ENCODE results near the gene DGKB. TPM values are rescaled to one million over a fixed set of nuclear protein-coding genes. Genes with fewer than 3 reads are reported as not detected.

DGKB gene
- total RNA-seq, 2 experiments from 2014 or later = not detected

- Mint-ChIP-seq H3K4me3 (no peak overlapping the region), H3K27ac (no peak overlapping the region), H3K9me3 (no peaks in the 10 kb centered on the region), H3K4me1 (ENCODE audit: low read depth) (no peaks in the 10 kb centered on the region), H3K27me3 (no peaks in the 10 kb centered on the region), H3K36me3 (no peaks in the 10 kb centered on the region)
- POLR2A ChIA-PET = no interaction called here
- CTCF ChIA-PET = no interaction called here
- DNase-seq = no peak
- intact Hi-C loops (cut with micrococcal nuclease) = no loop called here
Measured at GRCh38 chr7:14805105-14805719, 97.3 kb downstream of the DGKB start.

- Mint-ChIP-seq H3K27ac (no peak overlapping the region), H3K4me1 (ENCODE audit: low read depth) (no peaks in the 10 kb centered on the region), H3K9me3 (no peaks in the 10 kb centered on the region), H3K36me3 (no peaks in the 10 kb centered on the region), H3K27me3 (no peaks in the 10 kb centered on the region), H3K4me3 (no peak overlapping the region)
- intact Hi-C loops (cut with micrococcal nuclease) = no loop called here
- POLR2A ChIA-PET = no interaction called here
- no peak for DNase-seq
- CTCF ChIA-PET = no interaction called here
Measured at GRCh38 chr7:14800664-14801063, 101.9 kb downstream of the DGKB start.

GRCh38 chr7:14793151-14793550 is 109.4 kb downstream of the DGKB start:
- DNase-seq = no peak
- CTCF ChIA-PET = no interaction called here
- Mint-ChIP-seq H3K27me3 (no peaks in the 10 kb centered on the region), H3K9me3 (no peaks in the 10 kb centered on the region), H3K27ac (no peak overlapping the region), H3K4me1 (ENCODE audit: low read depth) (no peaks in the 10 kb centered on the region), H3K4me3 (no peak overlapping the region), H3K36me3 (no peaks in the 10 kb centered on the region)
- intact Hi-C loops (cut with micrococcal nuclease) = no loop called here
- POLR2A ChIA-PET = no interaction called here

- no peaks in the 10 kb centered on the region for H3K27me3 Mint-ChIP-seq
- H3K9me3 Mint-ChIP-seq = no peaks in the 10 kb centered on the region
- H3K4me3 Mint-ChIP-seq = no peak overlapping the region
- POLR2A ChIA-PET = no interaction called here
- intact Hi-C loops (cut with micrococcal nuclease) = no loop called here
- H3K36me3 Mint-ChIP-seq = no peaks in the 10 kb centered on the region
- H3K4me1 Mint-ChIP-seq (ENCODE audit: low read depth) = no peaks in the 10 kb centered on the region
- CTCF ChIA-PET = no interaction called here
- no peak overlapping the region for H3K27ac Mint-ChIP-seq
- DNase-seq = no peak
Measured at GRCh38 chr7:14787551-14787950, 115.0 kb downstream of the DGKB start.

GRCh38 chr7:14786314-14786895 is 116.1 kb downstream of the DGKB start:
- H3K4me3 Mint-ChIP-seq = no peak overlapping the region
- no peaks in the 10 kb centered on the region for H3K36me3 Mint-ChIP-seq
- H3K27me3 Mint-ChIP-seq = no peaks in the 10 kb centered on the region
- POLR2A ChIA-PET = no interaction called here
- H3K4me1 Mint-ChIP-seq (ENCODE audit: low read depth) = no peaks in the 10 kb centered on the region
- DNase-seq = no peak
- H3K9me3 Mint-ChIP-seq = no peaks in the 10 kb centered on the region
- no peak overlapping the region for H3K27ac Mint-ChIP-seq
- intact Hi-C loops (cut with micrococcal nuclease) = no loop called here
- CTCF ChIA-PET = no interaction called here

- H3K4me3 Mint-ChIP-seq = no peak overlapping the region
- CTCF ChIA-PET = no interaction called here
- intact Hi-C loops (cut with micrococcal nuclease) = no loop called here
- H3K4me1 Mint-ChIP-seq (ENCODE audit: low read depth) = no peaks in the 10 kb centered on the region
- no peaks in the 10 kb centered on the region for H3K36me3 Mint-ChIP-seq
- no peaks in the 10 kb centered on the region for H3K27me3 Mint-ChIP-seq
- H3K9me3 Mint-ChIP-seq = peaks cover 14% of the 10 kb centered on the region
- no peak overlapping the region for H3K27ac Mint-ChIP-seq
- DNase-seq = no peak
- POLR2A ChIA-PET = no interaction called here
Measured at GRCh38 chr7:14777806-14778205, 124.7 kb downstream of the DGKB start.

GRCh38 chr7:14776266-14776665 is 126.3 kb downstream of the DGKB start:
- ChIA-PET POLR2A (no interaction called here), CTCF (no interaction called here)
- H3K27ac Mint-ChIP-seq = no peak overlapping the region

GRCh38 chr7:14773729-14774271 is 128.8 kb downstream of the DGKB start:
- Mint-ChIP-seq H3K36me3 (no peaks in the 10 kb centered on the region), H3K4me1 (ENCODE audit: low read depth) (no peaks in the 10 kb centered on the region), H3K27me3 (no peaks in the 10 kb centered on the region), H3K27ac (no peak overlapping the region), H3K4me3 (no peak overlapping the region), H3K9me3 (peaks cover 14% of the 10 kb centered on the region)
- intact Hi-C loops (cut with micrococcal nuclease) = no loop called here
- POLR2A ChIA-PET = no interaction called here
- CTCF ChIA-PET = no interaction called here
- DNase-seq = no peak

More at GRCh38 chr7:14776266-14776665, 126.3 kb downstream of the DGKB start:
- H3K4me3 Mint-ChIP-seq = no peak overlapping the region
- DNase-seq = no peak
- intact Hi-C loops (cut with micrococcal nuclease) = no loop called here
- no peaks in the 10 kb centered on the region for H3K36me3 Mint-ChIP-seq
- no peaks in the 10 kb centered on the region for H3K4me1 Mint-ChIP-seq (ENCODE audit: low read depth)
- H3K9me3 Mint-ChIP-seq = peaks cover 14% of the 10 kb centered on the region
- H3K27me3 Mint-ChIP-seq = no peaks in the 10 kb centered on the region

GRCh38 chr7:14770614-14771013 is 131.9 kb downstream of the DGKB start:
- H3K4me1 Mint-ChIP-seq (ENCODE audit: low read depth) = no peaks in the 10 kb centered on the region
- CTCF ChIA-PET = no interaction called here
- H3K27ac Mint-ChIP-seq = no peak overlapping the region
- H3K9me3 Mint-ChIP-seq = peaks cover 1% of the 10 kb centered on the region
- H3K4me3 Mint-ChIP-seq = no peak overlapping the region
- POLR2A ChIA-PET = no interaction called here
- no peaks in the 10 kb centered on the region for H3K36me3 Mint-ChIP-seq
- no peaks in the 10 kb centered on the region for H3K27me3 Mint-ChIP-seq
- intact Hi-C loops (cut with micrococcal nuclease) = no loop called here
- no peak for DNase-seq

- no peak overlapping the region for H3K27ac Mint-ChIP-seq
- intact Hi-C loops (cut with micrococcal nuclease) = no loop called here
- no peaks in the 10 kb centered on the region for H3K36me3 Mint-ChIP-seq
- no peaks in the 10 kb centered on the region for H3K27me3 Mint-ChIP-seq
- H3K4me3 Mint-ChIP-seq = no peak overlapping the region
- no peaks in the 10 kb centered on the region for H3K4me1 Mint-ChIP-seq (ENCODE audit: low read depth)
- H3K9me3 Mint-ChIP-seq = no peaks in the 10 kb centered on the region
- DNase-seq = no peak
- CTCF ChIA-PET = no interaction called here
- POLR2A ChIA-PET = no interaction called here
Measured at GRCh38 chr7:14769261-14769660, 133.3 kb downstream of the DGKB start.

GRCh38 chr7:14767716-14768425 is 134.7 kb downstream of the DGKB start:
- DNase-seq = no peak
- H3K4me3 Mint-ChIP-seq = no peak overlapping the region
- H3K4me1 Mint-ChIP-seq (ENCODE audit: low read depth) = no peaks in the 10 kb centered on the region
- no peaks in the 10 kb centered on the region for H3K36me3 Mint-ChIP-seq
- H3K27ac Mint-ChIP-seq = no peak overlapping the region
- no peaks in the 10 kb centered on the region for H3K27me3 Mint-ChIP-seq
- no peaks in the 10 kb centered on the region for H3K9me3 Mint-ChIP-seq
- ChIA-PET POLR2A (no interaction called here), CTCF (interaction anchor here (0.8 kb wide), 1 partner anchor 18 kb away, joined by 3 read pairs; no protein-coding TSS in a partner anchor)
- intact Hi-C loops (cut with micrococcal nuclease) = no loop called here

- Mint-ChIP-seq H3K4me1 (ENCODE audit: low read depth) (no peaks in the 10 kb centered on the region), H3K27ac (no peak overlapping the region), H3K36me3 (no peaks in the 10 kb centered on the region), H3K4me3 (no peak overlapping the region), H3K27me3 (no peaks in the 10 kb centered on the region), H3K9me3 (no peaks in the 10 kb centered on the region)
- intact Hi-C loops (cut with micrococcal nuclease) = no loop called here
- no peak for DNase-seq
- ChIA-PET CTCF (no interaction called here), POLR2A (no interaction called here)
Measured at GRCh38 chr7:14766747-14767146, 135.8 kb downstream of the DGKB start.

- intact Hi-C loops (cut with micrococcal nuclease) = no loop called here
- no peaks in the 10 kb centered on the region for H3K36me3 Mint-ChIP-seq
- H3K4me3 Mint-ChIP-seq = no peak overlapping the region
- no peak for DNase-seq
- ChIA-PET POLR2A (no interaction called here), CTCF (no interaction called here)
- no peaks in the 10 kb centered on the region for H3K27me3 Mint-ChIP-seq
- H3K27ac Mint-ChIP-seq = no peak overlapping the region
- no peaks in the 10 kb centered on the region for H3K9me3 Mint-ChIP-seq
- H3K4me1 Mint-ChIP-seq (ENCODE audit: low read depth) = no peaks in the 10 kb centered on the region
Measured at GRCh38 chr7:14765731-14766130, 136.8 kb downstream of the DGKB start.
